Measurements from ENCODE around the gene TMEM51. TPM values are rescaled to one million over a fixed set of nuclear protein-coding genes. Genes with fewer than 3 reads are reported as not detected.

The TMEM51 gene
- total and polyA plus RNA-seq, 10 donors = 3.5 to 13.8 (median 7.5) TPM

DNA sequence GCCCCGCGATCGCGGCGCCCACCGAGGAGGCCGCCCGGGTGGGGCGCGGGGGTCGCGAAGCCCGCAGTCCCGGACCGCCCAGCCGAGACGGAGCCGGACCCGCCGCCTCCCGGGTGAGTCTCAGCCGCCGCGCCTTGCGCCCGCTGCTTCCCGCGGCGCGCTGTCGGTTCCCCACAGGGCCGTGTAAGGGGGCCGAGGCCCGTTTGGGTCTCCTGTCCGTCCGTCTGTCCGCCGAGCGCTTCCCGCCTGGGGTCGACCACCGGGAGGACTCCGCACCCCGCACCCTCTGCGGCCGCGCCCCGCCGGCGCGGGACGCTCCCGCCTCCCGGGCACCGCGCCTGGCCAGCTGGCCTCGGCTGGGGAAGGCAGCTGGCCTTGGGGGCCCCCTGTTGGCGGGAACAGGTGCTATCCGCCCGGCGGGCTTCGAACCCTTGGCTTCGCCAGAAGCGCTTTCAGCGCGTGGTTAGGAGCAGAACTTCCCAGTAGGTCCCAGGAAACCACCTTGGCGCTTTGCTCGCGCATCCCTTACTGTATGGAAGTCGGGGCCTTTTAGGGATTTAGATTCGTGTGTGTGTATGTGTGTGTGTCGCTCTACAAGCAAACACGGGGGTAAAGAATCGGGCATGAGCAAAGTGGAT is 414 bp downstream of the TMEM51 start:
- Histone ChIP-seq H3K36me3 (no peaks in the 10 kb centered on the region), H3K4me3 (peak overlapping the region; percentile 50 to 77 (median 66)), H3K27ac (peak overlapping the region; percentile 60 to 83 (median 76)), H3K9me3 (no peaks in the 10 kb centered on the region), H3K4me1 (peaks cover 8 to 78% (median 50%) of the 10 kb centered on the region in 6 donors), H3K27me3 (replicated peaks in 1 of 7) (peaks cover 0 to 50% (median 23%) of the 10 kb centered on the region in 7 donors)
- DNase-seq = peak; percentile 81
- WGBS, 5 donors = 1 to 8% (median 1%) methylated on average over 10 to 74 of the region's 74 CpGs
- no peak for TF ChIP-seq POLR2AphosphoS5 (IDR thresholded peaks at IDR 0.05)
- TF ChIP-seq, protein P1, sequence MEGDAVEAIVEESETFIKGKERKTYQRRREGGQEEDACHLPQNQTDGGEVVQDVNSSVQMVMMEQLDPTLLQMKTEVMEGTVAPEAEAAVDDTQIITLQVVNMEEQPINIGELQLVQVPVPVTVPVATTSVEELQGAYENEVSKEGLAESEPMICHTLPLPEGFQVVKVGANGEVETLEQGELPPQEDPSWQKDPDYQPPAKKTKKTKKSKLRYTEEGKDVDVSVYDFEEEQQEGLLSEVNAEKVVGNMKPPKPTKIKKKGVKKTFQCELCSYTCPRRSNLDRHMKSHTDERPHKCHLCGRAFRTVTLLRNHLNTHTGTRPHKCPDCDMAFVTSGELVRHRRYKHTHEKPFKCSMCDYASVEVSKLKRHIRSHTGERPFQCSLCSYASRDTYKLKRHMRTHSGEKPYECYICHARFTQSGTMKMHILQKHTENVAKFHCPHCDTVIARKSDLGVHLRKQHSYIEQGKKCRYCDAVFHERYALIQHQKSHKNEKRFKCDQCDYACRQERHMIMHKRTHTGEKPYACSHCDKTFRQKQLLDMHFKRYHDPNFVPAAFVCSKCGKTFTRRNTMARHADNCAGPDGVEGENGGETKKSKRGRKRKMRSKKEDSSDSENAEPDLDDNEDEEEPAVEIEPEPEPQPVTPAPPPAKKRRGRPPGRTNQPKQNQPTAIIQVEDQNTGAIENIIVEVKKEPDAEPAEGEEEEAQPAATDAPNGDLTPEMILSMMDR (IDR thresholded peaks at IDR 0.05 in 8 of 11, conservative IDR thresholded peaks at IDR 0.05 in 3 of 11) = peak in 7 of 11 experiments; percentile 27 to 68 (median 61)
- intact Hi-C loops (cut with DNase I; ENCODE audit: low total_unique reads) = loop anchor here (10.0 kb wide), 1 partner anchor 111 kb away; no protein-coding TSS in a partner anchor

DNA sequence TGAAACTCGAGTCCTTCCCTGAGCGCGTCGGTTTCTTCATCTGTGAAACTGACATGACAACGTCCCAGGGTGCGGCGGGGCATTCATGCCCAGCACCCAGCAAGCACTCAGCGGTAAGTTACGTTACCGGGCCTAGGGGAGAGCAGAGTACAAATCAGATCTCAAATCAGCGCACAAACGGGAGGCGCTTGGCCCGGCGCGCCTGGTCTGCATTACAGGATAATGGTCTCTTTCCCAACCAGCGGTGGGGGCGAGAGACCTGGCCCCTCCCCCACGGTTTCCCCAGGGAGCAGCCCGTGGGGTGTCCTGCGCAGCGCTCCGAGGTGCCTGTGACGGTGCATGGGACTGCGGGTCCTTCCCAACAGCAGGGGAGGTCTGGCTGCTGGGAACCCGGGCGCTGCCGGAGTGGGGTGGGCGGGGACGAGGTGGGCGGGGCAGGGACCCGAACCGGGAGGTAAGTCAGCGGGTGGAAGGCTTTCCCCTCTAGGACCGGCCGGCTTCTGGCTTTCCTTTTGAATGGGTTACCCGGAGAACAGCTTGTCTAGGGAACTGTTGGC is 1.0 kb downstream of the TMEM51 start:
- TF ChIP-seq, protein P1 (IDR thresholded peaks at IDR 0.05 in 8 of 11, conservative IDR thresholded peaks at IDR 0.05 in 3 of 11) = no peak
- no peak for TF ChIP-seq POLR2AphosphoS5 (IDR thresholded peaks at IDR 0.05)
- TF ChIP-seq POLR2A (IDR thresholded peaks at IDR 0.05) = no peak
- H3K27ac ChIP-seq = peak overlapping the region in 6 of 8 donors; percentile 13 to 83 (median 76)
- no peaks in the 10 kb centered on the region for H3K9me3 ChIP-seq
- DNase-seq = no peak
- peaks cover 0 to 50% (median 23%) of the 10 kb centered on the region in 7 donors for H3K27me3 ChIP-seq (replicated peaks in 1 of 7)
- intact Hi-C loops (cut with DNase I; ENCODE audit: low total_unique reads) = loop anchor here (10.0 kb wide), 1 partner anchor 110 kb away; no protein-coding TSS in a partner anchor
- no peaks in the 10 kb centered on the region for H3K36me3 ChIP-seq
- H3K4me3 ChIP-seq = peak overlapping the region; percentile 50 to 77 (median 66)
- H3K4me1 ChIP-seq = peaks cover 11 to 84% (median 52%) of the 10 kb centered on the region in 6 donors
- WGBS, 5 donors = 6 to 15% (median 10%) methylated on average over 10 to 37 of the region's 37 CpGs

DNA sequence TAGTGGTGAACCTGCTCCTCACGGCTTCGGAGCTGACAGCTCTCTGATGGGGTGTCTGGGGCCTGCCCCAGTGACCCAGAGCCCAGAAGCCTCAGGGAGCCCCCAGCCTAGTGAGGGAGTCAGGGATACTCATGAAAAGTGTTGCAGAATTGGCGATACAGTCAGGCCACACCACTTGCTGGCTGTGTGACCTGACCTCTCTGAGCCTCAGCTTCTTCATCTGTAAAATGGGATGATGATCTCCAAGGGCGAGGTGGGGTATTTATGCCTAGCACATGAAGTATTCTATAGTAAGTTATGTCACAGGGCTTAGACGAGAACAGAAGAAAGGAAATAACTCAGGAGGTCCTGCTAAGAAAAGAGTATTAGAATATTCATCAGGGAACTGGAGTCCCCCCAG is 1.6 kb downstream of the TMEM51 start:
- WGBS, 5 donors = 82 to 98% (median 89%) methylated on average over 5 of the region's 5 CpGs
- TF ChIP-seq, protein P1 (IDR thresholded peaks at IDR 0.05 in 8 of 11, conservative IDR thresholded peaks at IDR 0.05 in 3 of 11) = no peak
- H3K4me3 ChIP-seq = peak overlapping the region in 3 of 8 donors; percentile 62 to 77 (median 74)
- no peaks in the 10 kb centered on the region for H3K9me3 ChIP-seq
- peaks cover 0 to 50% (median 23%) of the 10 kb centered on the region in 7 donors for H3K27me3 ChIP-seq (replicated peaks in 1 of 7)
- no peaks in the 10 kb centered on the region for H3K36me3 ChIP-seq
- H3K27ac ChIP-seq = peak overlapping the region in 4 of 8 donors; percentile 13 to 83 (median 76)
- peaks cover 11 to 87% (median 52%) of the 10 kb centered on the region in 6 donors for H3K4me1 ChIP-seq
- intact Hi-C loops (cut with DNase I; ENCODE audit: low total_unique reads) = loop anchor here (10.0 kb wide), 1 partner anchor 110 kb away; no protein-coding TSS in a partner anchor
- DNase-seq = no peak

All from spleen (tissue), 11 donors.